Liver (tissue), 9 donors: ENCODE measurements around the gene UMODL1. TPM values are rescaled to one million over a fixed set of nuclear protein-coding genes. Genes with fewer than 3 reads are reported as not detected.
A peak's percentile ranks its signal among the peaks of the same experiment; 100 is the strongest.

Experiments used
- DNase-seq: peaks from one replicate; pipeline ENCODE4 v3.0.0-alpha.2; 2017; ENCODE audit warnings: low spot score
- H3K27ac ChIP-seq, 2 donors: one replicate each; pipeline ENCODE4 v1.7.0; 2013; ENCODE audit warnings: inconsistent platforms in 2 of 2, low read length in 2 of 2, control low read depth in 1 of 2, low read depth in 1 of 2, mild to moderate bottlenecking in 1 of 2
- H3K27me3 ChIP-seq, 4 donors: one replicate each; pipeline versions ENCODE4 v1.6.1 to v1.7.0; 2013; ENCODE audit warnings: low read length in 3 of 4, inconsistent platforms in 1 of 4, mild to moderate bottlenecking in 1 of 4, moderate library complexity in 1 of 4; ENCODE audit not compliant: control insufficient read depth in 4 of 4, insufficient read depth in 4 of 4
- H3K36me3 ChIP-seq, 4 donors: one replicate each; pipeline versions ENCODE4 v1.6.1 to v1.7.0; 2013; ENCODE audit warnings: low read length in 3 of 4, mild to moderate bottlenecking in 3 of 4, low read depth in 1 of 4, moderate library complexity in 1 of 4; ENCODE audit not compliant: control insufficient read depth in 4 of 4, insufficient read depth in 3 of 4
- H3K4me1 ChIP-seq, 4 donors: one replicate each; pipeline versions ENCODE4 v1.6.1 to v1.7.0; 2013; ENCODE audit warnings: low read length in 3 of 4, mild to moderate bottlenecking in 3 of 4, moderate library complexity in 1 of 4; ENCODE audit not compliant: control insufficient read depth in 4 of 4, insufficient read depth in 4 of 4
- H3K4me3 ChIP-seq, 3 donors: one replicate each; pipeline versions ENCODE4 v1.6.1 to v1.7.0; 2013; ENCODE audit warnings: low read length in 3 of 3, control low read depth in 1 of 3, low read depth in 1 of 3, mild to moderate bottlenecking in 1 of 3
- H3K9ac ChIP-seq, 2 donors: one replicate each; pipeline ENCODE4 v1.7.0; 2013; ENCODE audit warnings: low read length in 2 of 2, mild to moderate bottlenecking in 2 of 2, moderate library complexity in 2 of 2, control low read depth in 1 of 2, low read depth in 1 of 2
- H3K9me3 ChIP-seq, 4 donors: one replicate each; pipeline versions ENCODE4 v1.6.1 to v1.7.0; 2013; ENCODE audit warnings: low read length in 3 of 4; ENCODE audit not compliant: control insufficient read depth in 4 of 4
- ATF3 ChIP-seq: IDR thresholded peaks from 2 replicates; pipeline ENCODE4 v1.6.1; 2016; ENCODE audit warnings: antibody characterized with exemption
- EGR1 ChIP-seq, 2 donors: IDR thresholded peaks; 2 replicates each; pipeline ENCODE4 v1.6.1; 2016 to 2018; ENCODE audit warnings: antibody characterized with exemption in 2 of 2, low read depth in 2 of 2
- FOXA1 ChIP-seq: IDR thresholded peaks from 2 replicates; pipeline ENCODE4 v1.6.1; 2016; ENCODE audit warnings: antibody characterized with exemption
- FOXA2 ChIP-seq: IDR thresholded peaks from 2 replicates; pipeline ENCODE4 v1.6.1; 2016; ENCODE audit warnings: antibody characterized with exemption
- GABPA ChIP-seq, 2 donors: IDR thresholded peaks in 1 of 2; conservative IDR thresholded peaks in 1 of 2; 2 replicates each; pipeline ENCODE4 v1.6.1; 2016; ENCODE audit warnings: antibody characterized with exemption in 2 of 2, mild to moderate bottlenecking in 1 of 2, moderate library complexity in 1 of 2
- HNF4G ChIP-seq: IDR thresholded peaks from 2 replicates; pipeline ENCODE4 v1.6.1; 2016; ENCODE audit warnings: antibody characterized with exemption
- RAD21 ChIP-seq, 2 donors: IDR thresholded peaks; 2 replicates each; pipeline ENCODE4 v1.6.1; 2016; ENCODE audit warnings: antibody characterized with exemption in 2 of 2, mild to moderate bottlenecking in 2 of 2
- RXRA ChIP-seq, 2 donors: IDR thresholded peaks; 2 replicates each; pipeline ENCODE4 v1.6.1; 2017 to 2018; ENCODE audit warnings: antibody characterized with exemption in 2 of 2, mild to moderate bottlenecking in 1 of 2
- SP1 ChIP-seq: IDR thresholded peaks from 2 replicates; pipeline ENCODE4 v1.6.1; 2018; ENCODE audit warnings: antibody characterized with exemption, mild to moderate bottlenecking
- TAF1 ChIP-seq: conservative IDR thresholded peaks from 2 replicates; pipeline ENCODE4 v1.6.1; 2016; ENCODE audit warnings: antibody characterized with exemption, mild to moderate bottlenecking
- YY1 ChIP-seq: IDR thresholded peaks from 2 replicates; pipeline ENCODE4 v1.6.1; 2016; ENCODE audit warnings: antibody characterized with exemption, mild to moderate bottlenecking
- ZBTB33 ChIP-seq: IDR thresholded peaks from 2 replicates; pipeline ENCODE4 v1.6.1; 2016; ENCODE audit warnings: antibody characterized with exemption
- WGBS: extraction: QIAGEN DNeasy Blood & Tissue Kit; methylation state at CpG from one replicate; pipeline ENCODE4 v1.1.7; 2013; 5-methylcytosine and 5-hydroxymethylcytosine counted together
- polyA plus RNA-seq, 2 donors: library from polyadenylated mRNA; stranded (reverse) in 1 of 2; unstranded in 1 of 2; fragments of 200-250 nt in 1 of 2; fragments of >200 nt in 1 of 2; fragmentation: Nextera tagmentation in 1 of 2; extraction: Ambion mirVana in 1 of 2; gene quantifications; one replicate each; pipeline versions ENCODE4 v1.2.1 to v1.2.3, GENCODE V29; 2013 to 2015
- total RNA-seq, 2 donors: library from RNA; depleted of rRNA; stranded (reverse); fragments of >200 nt; gene quantifications; one replicate each; pipeline ENCODE4 v1.2.3, GENCODE V29; 2014
- TF ChIP-seq, protein P1 (sequence below): fragments of 150-350 bp; IDR thresholded peaks from 2 replicates; pipeline ENCODE4 v1.5.1; 2017; ENCODE audit warnings: improper control_type of control experiment, low read depth, low read length; ENCODE audit not compliant: missing input control
- donor health status: healthy.
- donor health status: healthy.
- donor health status: healthy.
- donor health status: healthy.
- donor health status: healthy.

Gene UMODL1
- total and polyA plus RNA-seq, 4 donors: 0.08 to 0.14 (median 0.08) TPM; not detected in 1

- H3K27ac ChIP-seq: no peak overlapping the region
- H3K9ac ChIP-seq: no peak overlapping the region
- no peaks in the 10 kb centered on the region for H3K4me1 ChIP-seq
- peaks cover 0 to 13% (median under 1%) of the 10 kb centered on the region in 4 donors for H3K27me3 ChIP-seq
- no peak for TF ChIP-seq RXRA (IDR thresholded peaks at IDR 0.05)
- no peak for TF ChIP-seq GABPA (IDR thresholded peaks at IDR 0.05 in 1 of 2, conservative IDR thresholded peaks at IDR 0.05 in 1 of 2)
- TF ChIP-seq HNF4G: no peak
- no peak for TF ChIP-seq ZBTB33
- no peaks in the 10 kb centered on the region for H3K36me3 ChIP-seq
- H3K9me3 ChIP-seq: no peaks in the 10 kb centered on the region
- no peak overlapping the region for H3K4me3 ChIP-seq
- WGBS: 88% methylated on average over 13 of the region's 13 CpGs
- DNase-seq: no peak
These were observed 53.0 kb downstream of the UMODL1 start for GRCh38 chr21:42124081-42124480.

DNA sequence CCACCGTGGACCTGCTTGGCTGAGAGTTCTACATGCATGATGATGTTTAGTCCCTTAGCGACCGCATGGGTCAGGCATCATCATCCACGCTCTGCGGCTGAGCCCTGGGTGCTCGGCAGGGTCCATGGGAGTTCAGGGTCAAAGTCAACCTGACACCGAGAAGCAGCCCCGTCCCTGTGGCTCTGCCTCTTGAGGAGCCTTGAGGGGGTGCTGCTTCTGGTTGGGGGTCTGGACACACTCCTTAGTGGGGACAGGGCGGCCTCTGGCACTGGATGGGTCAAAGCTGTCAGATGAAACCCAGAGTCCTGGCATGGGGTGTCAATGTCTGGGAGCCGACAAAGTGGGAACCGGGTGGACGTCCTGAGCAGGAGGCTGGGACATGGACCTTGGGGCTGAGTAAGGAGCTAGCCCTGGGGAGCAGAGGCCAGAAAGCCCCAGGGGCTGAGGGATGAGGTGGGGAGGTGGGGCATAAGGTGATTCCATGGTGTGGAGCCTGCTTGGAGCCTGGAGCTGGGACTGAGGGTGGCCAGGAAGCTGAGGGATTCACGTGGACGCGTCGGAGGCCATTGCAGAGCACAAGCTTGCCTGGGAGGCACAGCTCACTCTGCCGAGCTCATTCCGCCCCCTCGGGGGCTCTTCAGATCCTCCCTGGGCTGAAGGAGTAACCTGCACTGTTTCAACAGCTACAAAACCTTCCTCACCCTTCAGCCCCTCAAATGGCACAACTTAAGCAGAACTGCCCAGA, 53.9 kb downstream of the UMODL1 start:
- Histone ChIP-seq H3K9ac (no peak overlapping the region), H3K36me3 (no peaks in the 10 kb centered on the region), H3K27me3 (peaks cover 0 to 13% (median under 1%) of the 10 kb centered on the region in 4 donors), H3K4me1 (no peaks in the 10 kb centered on the region), H3K27ac (no peak overlapping the region), H3K9me3 (no peaks in the 10 kb centered on the region), H3K4me3 (no peak overlapping the region)
- TF ChIP-seq FOXA1 (no peak), EGR1 (IDR thresholded peaks at IDR 0.05; ENCODE audit: low read depth in 2 of 2) (no peak), ATF3 (no peak), RXRA (IDR thresholded peaks at IDR 0.05) (no peak), SP1 (no peak), TAF1 (no peak), HNF4G (no peak)
- 79% methylated on average over 19 of the region's 19 CpGs for WGBS
- DNase-seq: no peak

- DNase-seq: no peak
- Histone ChIP-seq H3K27ac (no peak overlapping the region), H3K27me3 (peaks cover 0 to 13% (median 0%) of the 10 kb centered on the region in 4 donors)
These were observed 54.7 kb downstream of the UMODL1 start for GRCh38 chr21:42125571-42126544.

More at GRCh38 chr21:42125571-42126544, 54.7 kb downstream of the UMODL1 start:
- Histone ChIP-seq H3K36me3 (no peaks in the 10 kb centered on the region), H3K4me3 (no peak overlapping the region), H3K9ac (no peak overlapping the region), H3K4me1 (no peaks in the 10 kb centered on the region), H3K9me3 (no peaks in the 10 kb centered on the region)
- TF ChIP-seq, protein P1, sequence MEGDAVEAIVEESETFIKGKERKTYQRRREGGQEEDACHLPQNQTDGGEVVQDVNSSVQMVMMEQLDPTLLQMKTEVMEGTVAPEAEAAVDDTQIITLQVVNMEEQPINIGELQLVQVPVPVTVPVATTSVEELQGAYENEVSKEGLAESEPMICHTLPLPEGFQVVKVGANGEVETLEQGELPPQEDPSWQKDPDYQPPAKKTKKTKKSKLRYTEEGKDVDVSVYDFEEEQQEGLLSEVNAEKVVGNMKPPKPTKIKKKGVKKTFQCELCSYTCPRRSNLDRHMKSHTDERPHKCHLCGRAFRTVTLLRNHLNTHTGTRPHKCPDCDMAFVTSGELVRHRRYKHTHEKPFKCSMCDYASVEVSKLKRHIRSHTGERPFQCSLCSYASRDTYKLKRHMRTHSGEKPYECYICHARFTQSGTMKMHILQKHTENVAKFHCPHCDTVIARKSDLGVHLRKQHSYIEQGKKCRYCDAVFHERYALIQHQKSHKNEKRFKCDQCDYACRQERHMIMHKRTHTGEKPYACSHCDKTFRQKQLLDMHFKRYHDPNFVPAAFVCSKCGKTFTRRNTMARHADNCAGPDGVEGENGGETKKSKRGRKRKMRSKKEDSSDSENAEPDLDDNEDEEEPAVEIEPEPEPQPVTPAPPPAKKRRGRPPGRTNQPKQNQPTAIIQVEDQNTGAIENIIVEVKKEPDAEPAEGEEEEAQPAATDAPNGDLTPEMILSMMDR: peak; percentile 9
- TF ChIP-seq RAD21 (IDR thresholded peaks at IDR 0.05) (peak in 1 of 2 donors; percentile 21), FOXA2 (no peak), EGR1 (IDR thresholded peaks at IDR 0.05; ENCODE audit: low read depth in 2 of 2) (no peak), ZBTB33 (no peak), YY1 (no peak), TAF1 (no peak), RXRA (IDR thresholded peaks at IDR 0.05) (no peak)
- WGBS: 65% methylated on average over 29 of the region's 29 CpGs
